Umbilical cord (tissue), 2 donors: Measurements from ENCODE around the gene KRT36. TPM values are rescaled to one million over a fixed set of nuclear protein-coding genes. Genes with fewer than 3 reads are reported as not detected.

Experiments used
- DNase-seq: peaks from one replicate; pipeline ENCODE4 v3.0.0-alpha.2; 2015; ENCODE audit warnings: low spot score
- total RNA-seq: library from RNA; depleted of rRNA; stranded (reverse); fragments of >200 nt; gene quantifications from one replicate; pipeline ENCODE4 v1.2.3, GENCODE V29; 2014; ENCODE audit warnings: low replicate concordance; ENCODE audit not compliant: insufficient read depth

KRT36 gene
- total RNA-seq, 1 donor from 2014 or later = 1.9 TPM

DNA sequence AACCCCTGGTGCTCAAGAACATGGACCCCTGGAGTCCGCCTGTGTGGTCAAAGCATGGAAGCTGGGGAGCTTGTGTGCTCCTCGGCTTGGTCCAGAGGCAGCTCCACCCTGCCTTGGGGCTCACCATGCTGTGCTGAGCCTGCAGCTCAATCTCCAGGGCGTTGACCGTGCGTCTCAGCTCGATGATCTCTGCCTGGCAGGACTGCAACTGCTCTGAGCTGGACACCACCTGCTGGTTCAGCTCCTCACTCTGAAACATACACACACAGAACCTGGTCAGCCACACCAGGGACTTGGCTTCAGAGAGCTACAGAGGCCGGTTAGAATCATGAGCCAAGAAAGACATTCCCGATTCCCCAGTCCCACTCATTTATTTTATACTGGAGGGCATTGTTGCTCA is 11.5 kb downstream of the KRT36 start:
- no peak for DNase-seq

GRCh38 chr17:41476866-41477815 is 12.6 kb downstream of the KRT36 start:
- no peak for DNase-seq

GRCh38 chr17:41475421-41475820 is 14.3 kb downstream of the KRT36 start:
- DNase-seq = no peak

DNA sequence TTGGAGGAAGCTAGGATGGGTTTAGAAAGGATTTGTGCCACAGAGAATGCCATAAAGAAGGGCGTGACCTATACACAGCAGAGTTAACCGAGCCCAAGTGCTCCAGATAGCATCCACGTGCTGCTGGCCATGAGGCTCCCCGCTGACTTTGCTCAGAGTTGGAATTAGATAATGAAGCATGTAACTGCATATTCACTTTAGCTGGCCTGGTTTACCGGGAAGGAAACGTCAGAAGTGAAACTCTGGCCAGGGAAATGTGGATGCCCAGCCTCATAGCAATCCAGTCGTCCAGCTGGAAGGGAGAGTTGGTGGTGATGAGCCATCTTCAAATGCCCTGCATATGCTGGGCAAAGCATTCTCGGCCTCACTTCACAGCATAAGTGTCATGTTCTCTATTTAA is 14.8 kb downstream of the KRT36 start:
- no peak for DNase-seq

- DNase-seq = no peak
These were observed 21.4 kb downstream of the KRT36 start for GRCh38 chr17:41468346-41468745.

GRCh38 chr17:41467561-41467960 is 22.1 kb downstream of the KRT36 start:
- no peak for DNase-seq

GRCh38 chr17:41466988-41467387 is 22.7 kb downstream of the KRT36 start, which contains the start of gene KRT32:
Gene KRT32, minus strand, starts transcription at chr17:41467386. Its CDS starts 61 bp downstream, at chr17:41467325.
- DNase-seq = no peak

- peak; percentile 44 for DNase-seq
These were observed 25.0 kb downstream of the KRT36 start for GRCh38 chr17:41464682-41465081.

GRCh38 chr17:41464173-41464572 is 25.5 kb downstream of the KRT36 start:
- DNase-seq = no peak

- DNase-seq = no peak
These were observed 26.0 kb downstream of the KRT36 start for GRCh38 chr17:41463746-41464145.

GRCh38 chr17:41462705-41463104 is 27.0 kb downstream of the KRT36 start:
- DNase-seq = no peak

- no peak for DNase-seq
These were observed 32.0 kb downstream of the KRT36 start for GRCh38 chr17:41457676-41458075.

- DNase-seq = no peak
These were observed 33.5 kb downstream of the KRT36 start for GRCh38 chr17:41456204-41456603.

GRCh38 chr17:41455236-41455635 is 34.5 kb downstream of the KRT36 start:
- no peak for DNase-seq

- no peak for DNase-seq
These were observed 36.6 kb downstream of the KRT36 start for GRCh38 chr17:41453066-41453465.

GRCh38 chr17:41452281-41452680 is 37.4 kb downstream of the KRT36 start:
- DNase-seq = no peak

GRCh38 chr17:41451154-41451728 is 38.5 kb downstream of the KRT36 start:
- no peak for DNase-seq

DNA sequence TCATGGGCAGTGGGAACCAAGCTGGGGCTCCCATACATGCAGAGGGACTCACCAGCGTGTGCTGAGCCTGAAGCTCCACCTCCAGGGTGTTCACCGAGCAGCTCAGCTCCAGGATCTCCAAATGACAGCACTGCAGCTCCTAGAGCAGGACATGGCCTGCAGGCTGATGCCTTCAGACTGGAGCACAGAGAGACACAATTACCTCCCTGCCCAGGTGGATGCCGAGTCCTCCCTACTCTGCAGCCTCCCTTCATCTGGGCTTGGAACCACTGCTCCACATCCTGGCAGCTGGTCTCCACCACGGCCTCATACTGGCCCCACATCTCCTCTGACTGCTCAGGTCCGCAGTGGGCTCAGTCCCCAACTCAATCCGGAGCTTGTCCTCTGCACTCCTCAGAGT is 40.7 kb downstream of the KRT36 start:
- no peak for DNase-seq

DNA sequence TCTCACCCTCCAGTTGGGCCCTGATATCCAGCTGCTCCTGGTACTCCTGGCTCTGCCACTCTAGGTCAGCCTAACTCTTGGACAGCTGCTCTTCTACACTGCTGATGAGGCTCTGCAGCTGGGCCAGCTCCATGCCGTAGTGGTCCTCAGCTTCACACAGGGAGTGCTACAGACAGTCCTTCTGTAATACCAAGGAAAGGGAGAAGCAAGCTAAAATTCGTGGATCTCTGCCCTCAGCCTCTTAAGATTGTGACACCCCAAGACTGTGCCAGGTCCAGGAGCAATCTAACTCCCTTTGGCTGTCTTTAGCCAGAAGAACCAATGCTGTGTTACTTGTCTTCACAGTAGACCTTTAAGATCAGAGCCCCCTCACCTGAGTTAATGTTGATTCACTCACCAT is 41.2 kb downstream of the KRT36 start:
- DNase-seq = no peak

GRCh38 chr17:41446806-41447205 is 42.9 kb downstream of the KRT36 start:
- DNase-seq = peak; percentile 54

DNA sequence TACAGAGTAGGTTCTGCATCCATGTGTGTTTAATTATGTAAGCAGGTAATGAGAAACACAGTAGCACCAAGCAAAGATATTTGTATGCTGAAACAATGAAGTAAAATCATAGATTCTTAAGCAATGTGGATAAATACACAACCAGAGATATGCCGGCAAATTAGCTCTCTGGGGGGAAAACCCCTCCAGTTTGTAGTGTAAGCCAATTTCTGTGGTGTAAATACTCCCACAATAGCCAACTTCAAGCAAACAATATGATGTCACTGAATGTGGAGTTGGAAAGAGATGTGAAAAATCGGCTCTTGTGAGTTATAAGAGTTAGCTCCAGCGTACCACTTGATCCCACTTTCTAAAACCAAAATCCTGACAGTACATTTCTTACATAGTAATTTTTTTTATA is 45.1 kb downstream of the KRT36 start:
- DNase-seq = no peak

DNA sequence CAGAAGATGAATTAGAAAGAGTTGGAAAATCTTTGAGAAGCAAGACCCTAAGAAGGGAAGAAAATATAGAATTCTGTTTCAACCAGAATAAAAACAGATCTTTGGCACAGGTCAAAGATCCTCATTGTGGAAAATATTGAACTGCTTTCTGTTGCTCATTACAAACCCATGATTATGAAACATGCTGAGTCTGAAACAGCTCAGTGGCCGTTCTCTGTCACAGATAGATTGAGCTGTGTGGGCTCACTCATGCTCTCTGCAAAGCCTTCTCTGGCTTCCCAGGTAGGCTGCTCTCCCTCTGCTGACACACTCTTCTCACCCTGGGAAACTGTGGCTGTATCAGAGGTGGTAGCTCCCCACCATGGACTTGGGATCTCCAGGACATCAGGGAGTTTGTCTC is 45.5 kb downstream of the KRT36 start:
- DNase-seq = no peak

GRCh38 chr17:41442739-41443138 is 47.0 kb downstream of the KRT36 start:
- no peak for DNase-seq
